Stimulated activated CD8-positive, alpha-beta memory T cell treated with anti-CD3 and anti-CD28 coated beads, Interleukin-15, amount 100 ng/mL, for 24 hours (primary cell): ENCODE measurements around the gene C12orf43.

Experiments used
- DNase-seq: peaks from one replicate; pipeline ENCODE4 v3.0.0-alpha.2; 2020; ENCODE audit warnings: low read depth

C12orf43 gene

DNA sequence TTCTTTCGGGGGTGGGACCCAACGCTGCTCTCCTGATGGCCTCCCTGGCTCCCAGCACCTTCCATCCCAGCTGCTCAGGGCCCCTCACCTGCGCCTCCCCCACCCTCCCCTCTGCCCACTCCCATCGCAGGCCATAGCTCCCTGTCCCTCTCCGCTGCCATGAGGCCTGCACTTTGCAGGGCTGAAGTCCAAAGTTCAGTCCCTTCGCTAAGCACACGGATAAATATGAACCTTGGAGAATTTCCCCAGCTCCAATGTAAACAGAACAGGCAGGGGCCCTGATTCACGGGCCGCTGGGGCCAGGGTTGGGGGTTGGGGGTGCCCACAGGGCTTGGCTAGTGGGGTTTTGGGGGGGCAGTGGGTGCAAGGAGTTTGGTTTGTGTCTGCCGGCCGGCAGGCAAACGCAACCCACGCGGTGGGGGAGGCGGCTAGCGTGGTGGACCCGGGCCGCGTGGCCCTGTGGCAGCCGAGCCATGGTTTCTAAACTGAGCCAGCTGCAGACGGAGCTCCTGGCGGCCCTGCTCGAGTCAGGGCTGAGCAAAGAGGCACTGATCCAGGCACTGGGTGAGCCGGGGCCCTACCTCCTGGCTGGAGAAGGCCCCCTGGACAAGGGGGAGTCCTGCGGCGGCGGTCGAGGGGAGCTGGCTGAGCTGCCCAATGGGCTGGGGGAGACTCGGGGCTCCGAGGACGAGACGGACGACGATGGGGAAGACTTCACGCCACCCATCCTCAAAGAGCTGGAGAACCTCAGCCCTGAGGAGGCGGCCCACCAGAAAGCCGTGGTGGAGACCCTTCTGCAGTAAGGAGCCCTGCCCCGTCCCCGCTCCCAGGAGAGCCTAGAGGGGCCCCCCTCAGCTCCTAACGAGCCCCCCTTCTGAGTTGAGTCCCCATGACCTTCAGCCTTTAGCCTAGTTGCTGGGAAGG is 37.7 kb downstream of the C12orf43 start, which contains the start of gene HNF1A:
Gene HNF1A, plus strand, starts transcription at position 248 of the 924 bp plus-strand sequence. Its CDS starts 226 bp downstream, at position 474.
- DNase-seq, result no peak

DNA sequence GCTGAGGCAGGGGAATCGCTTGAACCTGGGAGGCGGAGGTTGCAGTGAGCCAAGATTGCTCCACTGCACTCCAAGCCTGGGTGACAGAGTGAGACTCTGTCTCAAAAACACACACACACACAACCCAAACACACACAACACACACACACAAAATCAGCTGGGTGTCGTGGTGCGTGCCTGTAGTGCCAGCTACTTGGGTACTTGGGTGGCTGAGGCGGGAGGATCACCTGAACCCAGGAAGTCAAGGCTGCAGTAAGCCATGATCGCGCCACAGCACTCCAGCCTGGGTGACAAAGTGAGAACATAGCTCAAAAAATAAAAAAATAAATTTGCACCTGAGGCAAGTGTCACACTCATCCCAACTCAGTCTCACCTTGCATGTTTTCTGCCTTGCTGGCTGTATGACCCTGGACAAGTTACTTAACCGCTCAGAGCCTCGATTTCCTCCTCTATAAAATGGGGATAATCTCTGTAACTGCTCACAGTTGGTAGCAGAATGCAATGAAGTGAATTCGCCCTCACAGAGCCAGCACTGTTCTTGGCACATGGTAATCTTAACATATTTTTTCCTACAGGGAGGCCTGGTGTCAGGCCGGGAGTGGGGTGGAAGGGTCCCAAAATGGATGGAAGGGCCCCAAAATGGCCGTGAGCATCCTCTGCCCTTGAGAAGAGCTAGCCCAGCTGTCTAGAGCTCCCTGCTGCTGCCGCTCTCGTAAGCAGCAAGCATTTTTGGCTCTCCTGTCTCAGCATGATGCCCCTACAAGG is 38.6 kb downstream of the C12orf43 start:
- DNase-seq, result no peak

- DNase-seq, result no peak
Observed at GRCh38 chr12:120972870-120973543, 43.3 kb downstream of the C12orf43 start.

GRCh38 chr12:120971299-120972180 is 44.7 kb downstream of the C12orf43 start:
- no peak for DNase-seq

DNA sequence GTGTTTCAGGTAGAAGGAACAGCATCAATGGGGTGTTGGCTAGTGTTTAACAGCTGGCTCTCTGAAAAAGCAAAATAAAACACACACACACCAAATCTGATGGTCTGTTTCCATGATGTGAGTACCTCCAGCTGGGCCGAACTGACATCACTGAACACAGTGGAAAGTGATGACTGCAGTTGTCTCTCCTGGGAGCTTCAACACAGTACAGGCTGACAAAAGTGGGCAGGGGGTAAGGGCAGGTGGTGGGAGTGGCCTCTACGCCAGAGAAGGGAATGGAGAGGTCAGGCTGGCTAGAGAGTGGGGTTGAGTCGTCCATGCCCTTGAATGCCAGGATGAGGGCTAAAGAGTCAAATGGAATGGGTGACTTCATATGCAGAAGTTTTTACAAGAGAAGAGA is 46.0 kb downstream of the C12orf43 start:
- DNase-seq, result no peak

- DNase-seq, result no peak
Observed at GRCh38 chr12:120965534-120966091, 50.7 kb downstream of the C12orf43 start.

- no peak for DNase-seq
Observed at GRCh38 chr12:120964298-120964697, 52.0 kb downstream of the C12orf43 start.

- DNase-seq, result no peak
Observed at GRCh38 chr12:120962532-120963020, 53.7 kb downstream of the C12orf43 start.

DNA sequence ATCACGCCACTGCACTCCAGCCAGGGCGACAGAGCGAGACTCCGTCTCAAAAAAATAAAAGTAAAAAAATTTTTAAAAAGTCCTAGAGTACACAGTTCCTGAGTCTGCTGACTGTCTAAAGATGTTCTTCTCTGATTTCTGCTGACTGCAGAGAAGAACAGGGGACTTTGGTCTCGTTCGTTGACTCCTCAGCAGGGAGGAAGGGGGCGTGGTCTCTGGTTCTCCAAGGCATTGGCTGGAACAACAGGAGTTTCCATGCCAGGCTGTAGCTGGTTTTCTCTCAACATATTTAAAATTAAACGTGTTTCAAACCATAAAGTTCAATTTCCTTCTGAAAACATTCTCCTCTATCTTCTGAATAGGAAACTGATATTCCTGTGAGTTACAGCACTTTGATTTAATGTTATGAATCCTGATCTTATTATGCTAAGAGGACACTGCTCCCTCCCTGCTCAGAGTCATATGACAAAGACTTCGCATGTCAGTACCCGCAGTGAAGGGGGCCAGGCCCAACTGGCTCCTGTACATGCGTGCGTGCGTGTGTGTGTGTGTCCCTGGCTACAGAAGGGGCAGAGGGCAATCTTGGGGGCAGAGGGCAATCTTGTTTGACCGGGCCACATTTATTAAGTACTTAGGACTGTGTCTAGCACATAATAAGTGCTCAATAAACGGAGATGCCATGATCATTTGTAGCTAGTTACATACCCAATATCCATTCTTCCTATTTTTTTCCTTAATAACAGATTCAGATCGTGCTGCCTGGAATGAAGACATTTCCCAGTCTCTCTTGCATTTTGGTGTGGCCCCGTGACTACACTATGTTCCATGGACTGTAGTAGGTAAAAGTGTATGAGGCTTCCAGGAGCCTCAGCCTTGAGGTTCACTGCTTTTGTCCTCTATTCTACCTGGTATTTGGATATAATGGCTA is 54.4 kb downstream of the C12orf43 start:
- no peak for DNase-seq

DNA sequence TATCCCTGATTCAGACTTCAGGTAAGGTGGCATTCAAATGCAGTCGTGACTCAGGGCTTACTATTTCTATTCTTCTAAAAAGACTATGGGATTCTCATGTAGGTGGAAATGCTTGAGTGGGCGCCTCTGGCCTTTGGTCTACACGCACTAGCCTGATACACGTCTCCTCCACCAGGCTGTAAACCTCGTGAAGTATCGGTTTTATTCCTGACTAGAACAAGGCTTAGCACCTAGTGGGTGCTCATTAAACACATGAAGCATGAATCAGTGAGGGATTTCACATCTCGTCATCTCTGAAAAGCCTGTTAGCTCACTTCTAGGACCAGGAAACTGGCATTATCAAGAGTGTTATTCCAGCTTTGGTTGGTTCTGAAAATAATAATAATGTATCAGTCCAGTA is 55.6 kb downstream of the C12orf43 start:
- DNase-seq, result no peak

GRCh38 chr12:120959111-120959878 is 57.0 kb downstream of the C12orf43 start:
- no peak for DNase-seq

- DNase-seq, result no peak
Observed at GRCh38 chr12:120956579-120957300, 59.5 kb downstream of the C12orf43 start.

DNA sequence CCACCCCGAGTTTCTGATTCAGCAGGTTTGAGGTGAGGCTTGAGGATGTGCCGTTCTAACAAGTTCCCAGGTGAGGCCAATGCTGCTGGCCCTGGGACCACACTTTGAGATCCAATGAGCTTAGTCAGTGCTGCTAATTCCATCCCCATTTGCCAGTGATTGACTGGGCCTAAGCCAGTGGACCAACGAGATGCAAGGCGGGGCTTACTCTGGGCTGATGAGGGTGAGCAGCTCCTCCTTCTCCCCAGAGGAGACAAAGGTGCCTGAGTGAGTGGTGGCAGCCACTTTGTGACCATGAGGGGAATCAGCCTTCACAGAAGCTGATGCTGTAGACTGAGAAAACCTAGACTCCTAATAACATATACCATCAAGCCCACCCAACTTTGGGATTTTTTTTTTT is 61.1 kb downstream of the C12orf43 start:
- DNase-seq, result no peak

DNA sequence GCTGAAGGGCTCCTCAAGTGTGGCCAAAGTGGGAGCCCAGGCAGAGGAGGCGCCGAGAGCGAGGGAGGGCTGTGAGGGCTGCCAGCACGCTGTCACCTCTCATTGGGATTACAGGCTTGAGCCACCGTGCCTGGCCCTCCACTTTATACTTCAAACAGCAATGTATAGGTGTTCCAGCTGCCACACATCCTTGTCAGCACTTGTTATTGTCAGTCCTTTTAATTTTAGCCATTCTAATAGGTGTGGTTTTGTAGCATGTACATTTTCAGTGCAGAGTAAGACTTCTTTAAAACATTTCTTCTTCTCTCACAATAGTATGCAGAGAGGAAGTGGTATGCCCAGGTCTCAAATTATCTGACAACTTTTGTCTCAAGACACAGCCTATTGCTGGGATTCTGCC is 65.5 kb downstream of the C12orf43 start:
- DNase-seq, result no peak
